GM19193 (cell line): ENCODE data around the gene TSHZ3.

Experiments used
- POLR2A ChIP-seq: IDR thresholded peaks from 4 replicates; pipeline ENCODE4 v1.6.1; 2011; ENCODE audit not compliant: insufficient read depth, insufficient read length; ENCODE audit errors: extremely low read depth

Gene TSHZ3

GRCh38 chr19:31232180-31232579, 117.1 kb downstream of the TSHZ3 start:
- TF ChIP-seq POLR2A = no peak

DNA sequence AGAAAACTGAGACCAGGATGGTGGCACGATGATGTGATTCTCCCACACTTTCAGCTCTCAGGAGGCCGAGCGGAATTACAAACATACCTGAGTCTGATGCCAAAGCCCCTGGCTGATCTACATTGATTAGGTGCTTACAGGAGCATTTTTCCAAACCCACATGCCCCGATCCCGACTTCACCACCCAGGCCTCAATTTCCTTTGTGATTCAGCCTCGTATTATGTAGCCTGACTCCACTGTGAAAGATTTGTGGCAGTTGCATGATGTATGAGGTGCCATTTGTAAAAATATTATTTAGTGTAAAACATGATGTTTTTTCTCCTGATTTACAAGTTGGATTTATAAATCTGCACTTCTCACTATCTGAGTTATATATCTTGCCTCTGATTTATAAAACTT, 118.0 kb downstream of the TSHZ3 start:
- TF ChIP-seq POLR2A = no peak

GRCh38 chr19:31226151-31226935, 122.9 kb downstream of the TSHZ3 start:
- no peak for TF ChIP-seq POLR2A
